Renal cortex interstitium (tissue), 11 donors: Measurements from ENCODE around the gene TRAK1. TPM values are rescaled to one million over a fixed set of nuclear protein-coding genes. Genes with fewer than 3 reads are reported as not detected.
A peak's percentile ranks its signal among the peaks of the same experiment; 100 is the strongest.

Experiments used
- DNase-seq, 11 donors: peaks; one replicate each; pipeline ENCODE4 v3.0.0-alpha.2; 2013; ENCODE audit warnings: low read depth in 9 of 11, low spot score in 4 of 11; ENCODE audit errors: extremely low read depth in 1 of 11
- polyA plus RNA-seq, 3 donors: library from polyadenylated mRNA; unstranded; fragments of 120-200 nt; gene quantifications; one replicate each; pipeline ENCODE4 v1.2.1, GENCODE V29; 2013; ENCODE audit not compliant: insufficient read length in 3 of 3

Gene TRAK1
- polyA plus RNA-seq, 3 donors = 42.3 to 48.7 (median 43.7) TPM

DNA sequence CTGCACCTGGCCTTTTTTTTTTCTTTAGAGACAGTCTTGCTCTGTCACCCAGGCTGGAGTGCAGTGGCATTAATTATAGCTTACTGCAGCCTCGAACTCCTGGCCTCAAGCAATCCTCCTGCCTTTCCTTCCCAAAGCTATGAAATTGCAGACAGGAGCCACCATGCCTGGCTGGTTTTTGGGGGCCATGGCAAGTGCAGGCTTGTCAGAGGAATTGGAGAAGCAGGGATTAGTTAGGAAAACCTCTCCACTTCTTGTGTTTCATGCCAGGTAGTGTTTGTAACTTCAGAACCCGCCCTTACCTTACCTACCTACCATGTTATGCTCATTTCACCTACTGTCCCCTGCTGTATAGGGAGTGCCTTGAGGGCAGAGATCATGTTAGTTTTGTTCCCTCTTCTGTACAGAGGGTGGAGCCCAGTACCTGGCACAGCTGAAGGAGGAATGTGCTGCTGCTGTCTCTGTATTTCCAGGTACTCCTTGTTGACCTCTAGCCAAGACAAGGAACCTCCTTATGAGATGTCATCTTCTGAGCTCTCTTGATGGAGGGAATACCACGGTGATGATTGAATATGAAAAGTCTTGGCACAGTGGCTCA, 43.8 kb downstream of the TRAK1 start:
- DNase-seq = no peak

DNA sequence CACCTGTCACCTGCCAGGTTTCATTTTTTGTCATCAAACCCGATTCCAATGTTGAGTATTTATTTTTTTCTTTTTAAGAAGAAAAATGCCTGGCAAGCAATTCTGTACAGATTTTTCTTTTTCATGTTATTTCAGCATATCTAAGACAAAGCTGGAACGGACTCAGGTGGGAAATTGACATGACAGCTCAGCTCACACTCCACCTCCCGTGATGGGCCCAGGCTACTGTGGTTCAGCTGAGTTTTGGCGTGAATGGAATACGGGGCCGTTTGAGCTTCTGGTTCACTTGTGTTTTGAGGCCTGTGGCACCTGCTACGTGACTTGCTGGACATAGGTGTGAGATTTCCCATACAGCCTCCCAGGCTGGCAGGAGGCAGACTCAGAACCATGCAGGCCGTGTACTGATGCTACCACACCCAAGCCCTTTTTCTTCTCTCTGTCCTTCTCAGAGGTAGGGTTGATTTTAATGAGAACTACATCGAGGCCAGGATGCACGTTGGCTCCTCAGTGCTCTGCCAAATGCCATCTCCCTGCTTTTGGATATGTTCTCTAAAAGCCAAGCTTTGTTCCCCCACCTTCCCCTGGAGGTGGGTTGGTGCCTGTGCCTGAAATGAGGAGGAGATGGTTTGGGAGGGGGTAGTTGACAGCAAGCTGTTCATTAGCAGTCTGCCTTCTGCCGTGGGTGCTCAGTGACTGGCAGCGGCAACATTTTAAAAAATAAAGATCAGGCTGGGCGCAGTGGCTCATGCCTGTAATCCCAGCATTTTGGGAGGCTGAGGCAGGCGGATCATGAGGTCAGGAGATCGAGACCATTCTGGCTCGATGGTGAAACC, 48.7 kb downstream of the TRAK1 start:
- DNase-seq = no peak

DNA sequence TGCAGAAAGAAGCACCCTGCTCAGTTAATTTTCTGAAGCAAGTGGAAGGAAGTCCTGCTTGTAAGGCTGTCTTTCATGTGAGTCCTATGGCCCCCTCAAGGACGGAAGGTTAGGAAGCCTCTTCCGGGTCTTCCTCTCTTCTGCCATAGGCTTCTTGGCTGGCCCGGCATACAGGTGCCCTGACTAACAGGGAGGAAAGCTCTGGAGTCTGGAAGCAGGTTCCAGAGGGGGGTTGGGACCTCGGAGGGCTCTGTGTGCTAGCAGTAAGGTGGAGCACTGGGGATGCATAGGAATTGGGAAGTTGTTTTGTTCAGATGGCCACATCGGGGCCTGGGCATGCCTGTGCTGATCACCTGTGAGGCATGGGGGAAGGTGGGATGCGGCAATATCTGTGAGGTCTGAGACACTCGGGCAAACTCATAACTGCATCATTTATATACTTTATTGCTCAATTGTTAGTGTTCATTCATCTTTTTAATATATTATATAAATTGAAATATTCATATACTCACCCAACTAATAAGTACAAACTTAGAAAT, 49.6 kb downstream of the TRAK1 start:
- DNase-seq = no peak

DNA sequence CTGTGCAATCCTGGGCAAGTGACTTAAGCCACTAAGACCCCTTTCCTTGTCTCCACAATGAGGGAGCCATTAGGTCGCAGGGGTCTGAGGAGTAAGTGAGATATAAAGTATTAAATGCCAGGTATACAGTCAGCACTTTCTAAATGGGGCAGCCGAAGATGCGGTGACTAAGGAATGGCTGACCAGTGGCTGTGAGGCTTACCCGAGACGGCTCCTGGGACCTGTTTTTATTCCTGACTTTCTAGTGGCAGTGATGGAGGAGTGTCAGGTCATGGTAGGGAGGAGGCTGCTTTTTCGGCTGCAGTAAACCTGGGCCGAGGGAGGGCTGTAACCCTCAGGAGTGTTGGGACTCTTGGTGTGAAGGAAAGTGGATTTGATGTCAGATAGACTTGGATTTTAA, 52.3 kb downstream of the TRAK1 start:
- no peak for DNase-seq

DNA sequence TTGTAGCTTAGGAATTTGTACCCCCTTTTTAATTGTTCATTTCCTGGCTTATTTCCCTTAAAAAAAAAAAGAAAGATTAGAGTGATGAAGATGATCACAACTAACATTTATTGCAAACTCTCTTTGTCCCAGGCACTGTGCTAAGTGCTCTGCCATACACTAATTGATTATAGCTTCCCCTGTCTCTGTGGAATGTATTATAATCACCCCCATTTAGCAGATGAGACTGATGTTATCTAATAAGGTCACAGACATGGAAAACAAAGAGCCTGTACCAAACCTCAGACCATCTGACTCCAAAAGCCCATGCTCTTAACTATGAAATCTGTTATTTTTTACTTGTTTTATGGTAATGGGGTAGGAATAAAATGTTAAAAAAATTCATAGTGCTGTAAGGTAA, 53.1 kb downstream of the TRAK1 start:
- DNase-seq = no peak

DNA sequence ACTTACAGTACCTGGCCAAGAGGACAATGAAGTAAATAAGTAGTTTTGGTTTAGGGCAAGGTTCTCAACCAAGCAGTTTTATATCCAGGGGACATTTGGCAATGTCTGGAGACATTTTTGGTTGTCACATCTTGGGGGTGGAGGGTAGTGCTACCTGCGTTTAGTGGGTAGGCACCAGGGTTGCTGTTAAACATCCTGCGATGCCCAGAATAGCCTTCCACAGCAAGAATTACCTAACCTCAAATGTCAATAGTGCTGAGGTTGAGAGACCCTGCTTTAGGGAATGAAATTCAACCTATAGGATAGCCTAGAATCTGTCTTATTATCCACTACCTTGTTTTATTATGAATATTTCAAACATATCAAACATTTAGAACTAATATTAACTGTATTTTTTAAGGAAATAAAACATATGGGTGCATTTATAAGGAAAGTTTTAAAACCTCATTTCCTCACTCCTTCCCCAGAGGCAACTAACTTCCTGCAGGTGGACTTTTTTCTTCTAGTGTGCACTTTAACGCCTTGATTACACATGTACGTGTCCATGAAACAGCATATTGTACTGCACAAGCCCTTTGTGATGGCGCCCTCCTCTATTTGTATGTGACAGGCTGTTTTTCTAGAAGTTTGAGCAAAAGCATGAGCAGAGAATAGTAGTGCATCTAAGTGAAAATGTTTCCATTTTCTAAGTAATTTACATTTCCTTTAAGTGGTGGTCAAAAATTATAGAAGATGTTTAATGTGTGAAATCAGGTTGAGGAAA, 57.1 kb downstream of the TRAK1 start:
- DNase-seq = no peak

DNA sequence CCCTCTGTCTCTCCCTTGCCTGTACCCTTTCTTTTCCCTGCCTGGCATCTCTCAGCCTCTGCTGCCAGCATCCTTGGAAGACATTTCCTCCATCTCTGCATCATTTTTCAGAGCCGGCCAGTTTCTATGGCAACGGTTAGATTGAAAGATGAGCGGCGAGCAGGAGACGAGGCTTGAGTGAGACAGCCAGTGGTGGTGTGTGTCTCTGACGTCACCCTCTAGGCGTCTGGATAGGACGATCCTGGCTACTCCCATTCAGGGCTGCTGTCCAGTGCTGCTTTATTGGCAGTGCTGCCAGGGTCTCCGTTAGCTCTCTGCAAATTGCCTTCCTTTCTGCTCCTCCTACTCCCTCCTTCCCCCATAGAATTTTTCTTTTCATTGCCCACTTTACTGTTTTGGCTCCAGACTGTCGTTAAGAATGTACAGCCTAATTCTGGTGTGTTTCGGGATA, 57.9 kb downstream of the TRAK1 start:
- DNase-seq = peak in 10 of 11 donors; percentile 48 to 85 (median 72)

DNA sequence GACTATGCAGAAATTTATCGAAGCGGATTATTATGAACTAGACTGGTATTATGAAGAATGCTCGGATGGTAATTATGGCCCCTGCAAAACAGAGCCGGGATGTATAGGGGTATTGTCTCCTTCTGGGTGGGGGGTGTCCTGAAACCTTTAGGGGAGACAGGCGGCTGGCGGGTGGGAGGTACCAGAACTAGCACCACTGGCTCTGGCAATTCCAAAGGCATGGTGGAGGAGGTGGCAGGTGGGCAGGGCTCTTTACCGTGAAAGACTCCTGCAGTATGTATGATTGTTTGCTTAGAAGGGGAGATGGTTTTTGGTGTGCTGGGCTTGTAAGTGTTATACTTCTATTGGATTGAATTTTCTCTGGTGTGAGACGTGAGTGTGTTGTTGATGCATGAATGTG, 58.4 kb downstream of the TRAK1 start:
- DNase-seq = no peak

DNA sequence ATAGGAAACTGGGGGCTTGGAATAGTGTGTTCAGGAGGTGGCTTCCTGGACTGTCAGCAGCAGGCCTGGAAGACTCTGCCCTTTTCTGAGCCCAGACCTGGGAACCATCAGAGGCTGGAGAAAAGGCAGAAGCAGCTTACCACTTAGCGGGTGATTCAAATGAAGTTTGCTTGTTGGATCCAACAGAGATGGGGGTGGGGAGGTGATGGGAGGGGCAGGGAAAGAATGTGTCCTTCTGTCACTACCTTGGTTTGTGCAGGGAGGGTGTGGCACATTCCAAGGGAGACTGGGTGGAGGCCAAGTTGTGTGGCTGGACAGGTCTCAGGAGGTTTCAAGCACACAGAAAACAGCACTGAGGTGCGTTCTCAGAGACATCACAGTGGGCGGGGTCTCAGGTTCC, 58.8 kb downstream of the TRAK1 start:
- no peak for DNase-seq

DNA sequence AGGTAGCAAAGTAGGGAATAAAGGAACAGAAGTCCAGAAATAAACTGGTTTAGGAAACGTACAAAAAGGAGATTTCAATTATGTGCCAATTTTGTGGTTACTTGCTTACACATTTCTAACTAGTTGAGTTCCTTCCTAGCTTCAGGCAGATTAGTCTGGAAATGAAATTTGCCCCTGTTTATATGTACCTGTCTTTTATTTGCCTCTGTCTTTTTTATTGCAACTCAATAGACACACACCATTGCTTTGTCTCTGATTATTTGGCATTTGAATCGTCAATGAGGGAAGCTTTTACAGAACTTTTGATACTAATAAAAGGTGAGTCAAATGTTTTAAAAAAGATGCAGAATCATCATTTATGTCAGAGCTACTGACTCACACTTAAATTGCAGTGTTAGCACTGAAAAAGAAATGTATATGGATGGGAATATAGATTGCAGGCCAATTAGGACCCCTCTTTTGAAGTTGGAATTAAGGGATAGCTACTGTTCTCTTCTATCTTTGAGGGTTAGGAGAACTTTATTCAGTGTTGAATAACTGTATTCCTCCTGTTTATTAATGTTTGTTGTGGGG, 60.5 kb downstream of the TRAK1 start:
- DNase-seq = no peak

DNA sequence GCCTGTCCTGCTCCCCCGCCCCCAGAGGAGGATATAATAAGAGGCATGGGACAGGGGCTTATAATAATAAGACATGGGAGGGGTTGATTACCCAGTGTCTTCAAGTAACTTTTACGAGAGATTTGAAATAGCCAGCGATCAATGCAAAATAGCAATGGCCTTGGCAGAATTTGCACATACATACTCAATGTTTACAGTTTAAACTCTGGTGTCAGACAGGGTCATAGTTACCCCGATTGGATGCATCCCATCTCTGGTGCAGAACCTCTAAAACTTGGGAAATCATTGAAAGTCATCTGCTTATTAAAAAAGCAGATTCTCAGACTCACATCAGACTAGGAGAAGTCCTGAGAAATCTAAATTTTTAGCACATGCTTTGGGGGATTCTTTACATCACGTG, 61.0 kb downstream of the TRAK1 start:
- DNase-seq = no peak

DNA sequence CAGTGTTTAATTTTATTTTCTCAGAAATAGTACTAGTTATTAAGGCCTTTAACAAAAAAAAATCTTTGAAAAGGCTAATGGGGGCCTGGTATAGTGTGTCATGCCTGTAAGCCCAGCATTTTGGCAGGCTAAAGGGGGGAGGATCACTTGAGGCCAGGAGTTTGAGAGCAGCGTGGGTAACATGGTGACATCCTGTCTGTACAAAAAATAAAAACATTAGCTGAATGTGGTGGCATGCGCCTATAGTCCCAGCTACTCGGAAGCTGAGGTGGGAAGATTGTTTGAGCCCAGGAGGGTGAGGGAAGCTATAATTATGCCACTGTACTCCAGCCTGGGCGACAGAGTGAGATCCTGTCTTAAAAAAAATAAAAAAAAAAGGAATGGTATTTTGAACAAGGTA, 61.9 kb downstream of the TRAK1 start:
- no peak for DNase-seq

DNA sequence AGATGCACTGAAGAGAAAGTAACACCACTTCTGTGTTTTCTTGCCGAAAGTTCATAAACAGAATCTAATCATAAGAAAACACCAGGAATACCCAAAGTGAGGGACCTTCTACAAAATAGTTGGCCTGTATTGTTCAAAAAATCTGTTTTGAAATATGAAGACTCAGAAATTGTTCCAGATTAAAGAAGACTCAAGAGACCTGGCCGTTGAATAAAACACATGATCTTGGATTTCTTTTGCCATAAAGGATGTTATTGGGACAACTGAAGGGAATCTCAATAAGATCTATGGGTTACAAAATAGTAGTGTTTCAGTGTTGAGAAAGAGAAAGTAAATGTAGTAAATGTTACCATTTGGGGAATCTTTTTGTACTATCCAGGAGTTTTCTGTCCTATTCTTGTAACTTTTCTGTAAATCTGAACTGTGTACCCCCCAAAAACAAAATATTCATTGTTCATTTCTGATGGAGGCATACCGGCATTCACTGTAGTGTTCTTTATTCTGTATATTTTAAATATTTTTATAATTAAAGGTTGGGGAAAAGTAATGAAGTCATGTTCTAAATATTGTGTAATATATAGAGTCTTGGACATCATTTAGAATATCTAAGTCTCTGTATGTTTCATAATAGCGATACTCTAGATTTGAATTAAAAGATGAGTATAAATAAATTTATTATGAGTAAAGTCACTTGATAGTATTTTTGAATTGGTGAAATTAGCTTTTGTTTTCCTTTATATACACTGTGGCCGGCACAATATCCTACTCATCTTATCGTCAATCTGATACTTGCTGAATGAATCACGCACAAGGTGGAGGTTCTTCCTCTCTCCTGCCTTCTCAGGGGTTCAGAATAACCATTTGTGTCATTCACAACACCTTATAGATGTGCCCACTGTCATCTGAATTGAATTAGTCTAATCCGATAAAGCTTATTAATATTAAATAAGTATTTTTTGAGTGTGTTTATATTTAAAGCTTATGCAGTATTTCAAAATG, 66.7 kb downstream of the TRAK1 start:
- no peak for DNase-seq

DNA sequence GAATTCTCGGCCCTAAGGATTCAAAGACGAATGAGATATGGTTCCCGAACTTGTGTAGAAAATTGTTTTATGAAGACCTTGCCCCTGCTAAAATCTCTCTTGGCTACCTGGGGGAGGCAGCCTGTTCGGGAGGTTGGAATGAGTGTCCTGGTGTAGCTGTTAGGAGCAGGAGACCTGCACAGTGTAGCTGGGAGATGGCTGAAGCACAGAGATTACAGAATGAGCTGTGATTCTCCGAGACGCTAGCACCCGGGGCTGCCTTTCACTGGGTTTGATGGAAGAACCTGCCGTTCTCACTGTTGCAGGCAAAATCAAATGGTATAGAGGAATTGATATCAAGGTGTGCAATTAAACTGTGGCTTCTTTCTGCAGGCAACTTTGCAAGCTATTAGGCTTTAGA, 68.0 kb downstream of the TRAK1 start:
- no peak for DNase-seq

DNA sequence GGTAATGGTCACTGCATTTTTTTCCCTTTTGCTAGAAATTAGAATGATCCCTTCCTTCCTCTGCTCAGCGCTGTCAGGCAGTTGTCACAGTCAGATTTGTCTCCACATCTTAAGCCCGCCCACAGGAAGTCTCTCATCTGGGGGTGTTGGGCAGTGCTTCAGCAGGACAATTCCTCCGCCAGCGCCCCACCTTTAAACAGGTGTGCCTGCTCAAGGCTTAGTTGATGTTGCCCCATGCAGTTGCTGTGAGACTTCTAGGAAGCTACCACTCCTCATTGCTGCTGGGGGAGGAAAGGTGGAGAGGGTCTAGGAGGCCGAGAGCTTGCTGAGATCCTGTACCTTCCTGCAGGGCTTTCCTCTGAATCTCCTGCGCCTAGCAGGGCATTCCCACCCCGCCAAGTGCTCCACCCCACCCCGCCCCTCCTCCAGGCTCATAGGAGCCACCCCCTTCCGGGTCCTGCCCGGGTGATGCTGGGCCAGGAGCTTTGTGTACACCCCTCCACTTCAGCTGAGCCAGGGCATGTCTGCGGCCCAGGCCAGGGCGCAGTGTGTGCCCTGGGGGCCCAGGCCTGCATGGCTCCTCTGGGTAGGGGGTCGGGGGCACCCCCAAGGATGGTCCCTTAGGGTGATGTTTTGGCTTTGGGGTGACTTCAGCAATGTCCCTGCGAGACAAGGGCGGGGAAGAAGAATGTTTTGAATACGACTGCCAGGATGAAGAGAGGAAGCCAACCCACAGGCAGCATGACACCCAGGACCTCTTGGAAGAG, 68.7 kb downstream of the TRAK1 start:
- DNase-seq = peak in 6 of 11 donors; percentile 31 to 56 (median 52)

DNA sequence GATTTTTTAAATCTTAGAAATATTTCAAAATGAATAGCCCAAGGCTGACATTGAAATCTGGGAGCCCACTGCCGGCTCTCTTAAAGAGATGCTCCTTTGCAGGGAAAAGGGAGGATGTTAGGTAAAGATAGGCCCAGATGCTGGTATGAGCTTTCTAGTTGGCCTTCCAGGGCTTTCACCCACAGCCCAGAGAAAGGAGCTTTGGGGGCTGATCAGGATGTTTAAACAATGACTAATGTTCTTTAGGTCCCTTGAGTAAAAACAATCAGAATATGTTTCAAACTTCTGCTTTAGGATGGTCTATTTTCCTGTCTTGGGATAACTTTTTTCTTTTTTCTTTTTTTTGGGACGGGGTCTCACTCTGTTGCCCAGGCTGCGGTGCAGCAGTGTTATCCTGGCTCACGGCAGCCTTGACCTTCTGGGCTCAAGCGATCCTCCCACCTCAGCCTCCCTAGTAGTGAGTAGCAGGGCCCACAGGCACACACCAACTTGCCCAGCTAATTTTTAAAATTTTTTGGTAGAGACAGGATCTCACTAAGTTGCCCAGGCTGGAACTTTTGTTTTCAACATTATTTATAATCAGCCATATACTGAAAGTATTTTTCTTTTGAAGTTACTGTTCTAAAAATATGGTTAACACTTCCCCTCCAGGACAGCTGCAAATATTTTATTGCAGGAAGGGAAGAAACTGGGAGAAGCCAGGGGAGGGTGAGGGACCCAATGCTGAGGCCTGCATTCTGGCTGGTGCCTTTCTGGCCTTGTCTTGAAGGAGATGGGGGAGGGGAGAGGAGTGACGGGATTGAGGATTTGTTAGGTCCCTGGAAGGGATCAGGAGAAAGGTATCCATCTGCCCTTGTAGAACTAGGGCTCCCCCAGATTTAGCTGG, 70.1 kb downstream of the TRAK1 start:
- DNase-seq = no peak

DNA sequence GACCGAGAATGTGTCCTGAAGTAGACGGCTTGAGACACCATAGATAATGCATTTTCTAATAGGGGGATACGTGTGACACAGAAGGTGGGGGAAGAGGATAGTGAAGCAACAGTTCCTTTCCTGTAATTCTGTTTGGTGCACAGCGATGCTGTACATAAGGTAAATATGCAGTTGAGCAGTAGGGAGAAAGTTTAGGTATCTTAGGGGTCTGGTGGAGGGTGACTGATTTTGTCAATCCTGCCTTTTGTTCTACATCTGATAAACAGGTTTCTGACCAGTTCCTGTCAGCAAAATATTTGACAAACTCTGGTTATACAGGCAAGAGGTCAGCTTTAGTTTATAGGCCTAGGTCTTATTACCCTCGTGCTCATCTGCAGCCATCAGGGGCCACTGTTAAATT, 71.3 kb downstream of the TRAK1 start:
- DNase-seq = no peak
